ENCODE results near the gene SEZ6L. TPM values are rescaled to one million over a fixed set of nuclear protein-coding genes. Genes with fewer than 3 reads are reported as not detected.

The SEZ6L gene
- total RNA-seq, 1 experiment from 2014 or later, result not detected

DNA sequence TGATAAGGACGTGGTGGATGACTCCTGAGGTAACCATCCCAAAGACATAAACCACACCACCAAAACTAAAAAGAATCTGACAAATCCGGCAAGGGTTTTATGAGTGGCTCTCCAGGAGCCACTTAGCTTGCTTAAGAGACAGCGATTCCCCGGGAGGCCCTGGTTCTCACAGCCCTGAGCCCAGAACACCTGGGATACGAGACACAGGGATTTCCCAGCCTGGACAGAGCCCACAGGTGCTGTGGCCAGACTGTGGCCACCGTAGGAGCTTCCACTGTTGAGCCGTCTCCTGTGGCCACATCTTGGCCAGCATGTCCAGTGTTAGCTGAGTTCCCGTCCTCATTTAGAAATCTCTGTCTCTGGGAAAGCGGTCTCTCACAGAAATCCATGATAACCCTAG lies 188.6 kb downstream of the SEZ6L start:
- in situ Hi-C loops (cut with HindIII; ENCODE audit: low sequenced_read_pairs), result no loop called here
- DNase-seq (ENCODE audit: low spot score), result no peak

- in situ Hi-C loops (cut with HindIII; ENCODE audit: low sequenced_read_pairs), result no loop called here
- no peak for DNase-seq (ENCODE audit: low spot score)
These were observed 189.9 kb downstream of the SEZ6L start for GRCh38 chr22:26359156-26359555.

GRCh38 chr22:26360169-26360885 lies 191.1 kb downstream of the SEZ6L start:
- in situ Hi-C loops (cut with HindIII; ENCODE audit: low sequenced_read_pairs), result no loop called here
- peak; percentile 83 for DNase-seq (ENCODE audit: low spot score)

GRCh38 chr22:26362471-26362870 lies 193.2 kb downstream of the SEZ6L start:
- in situ Hi-C loops (cut with HindIII; ENCODE audit: low sequenced_read_pairs), result no loop called here
- DNase-seq (ENCODE audit: low spot score), result no peak

DNA sequence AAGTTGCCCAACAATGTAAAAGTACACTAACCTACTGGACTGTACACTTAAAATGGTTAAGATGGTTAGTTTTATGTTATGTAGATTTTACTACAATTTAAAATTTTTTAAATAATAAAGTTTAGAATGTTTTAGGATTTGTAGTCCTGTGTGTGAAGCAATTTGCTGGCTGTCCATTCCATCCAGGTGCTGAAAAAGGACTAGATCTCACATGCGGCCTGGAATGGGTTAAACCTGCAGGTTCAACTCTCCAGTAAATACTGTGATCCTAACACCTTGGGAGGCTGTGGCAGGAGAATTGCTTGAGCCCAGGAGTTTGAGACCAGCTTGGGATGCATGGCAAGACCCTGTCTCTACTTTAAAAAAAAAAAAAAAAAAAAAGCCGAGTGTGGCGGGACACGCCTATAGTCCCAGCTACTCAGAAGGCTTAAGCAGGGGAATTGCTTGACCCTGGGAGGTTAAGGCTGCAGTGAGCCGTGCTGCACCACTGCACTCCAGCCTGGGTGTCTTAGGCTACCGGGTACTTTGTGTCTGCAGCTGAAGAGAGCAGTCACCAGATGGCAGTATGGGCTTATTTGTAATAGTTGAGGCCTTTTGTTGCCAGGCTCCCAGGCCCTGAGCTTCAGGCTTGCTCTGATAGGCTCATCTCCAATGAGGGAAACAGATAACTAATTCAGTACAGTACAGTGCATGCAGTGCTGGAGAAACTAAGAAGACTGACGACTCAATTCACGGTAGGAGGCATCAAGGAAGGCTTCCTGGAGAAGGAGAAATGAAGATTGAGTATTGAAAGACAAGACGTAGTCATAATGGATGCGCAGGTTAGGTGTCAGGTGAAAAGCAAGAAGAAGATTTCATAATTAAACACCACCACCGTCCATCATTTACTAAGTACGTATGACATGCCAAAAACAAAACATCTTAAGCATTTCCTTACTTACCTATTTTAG lies 195.1 kb downstream of the SEZ6L start:
- DNase-seq (ENCODE audit: low spot score), result peak; percentile 76
- in situ Hi-C loops (cut with HindIII; ENCODE audit: low sequenced_read_pairs), result no loop called here

GRCh38 chr22:26367402-26368245 lies 198.4 kb downstream of the SEZ6L start:
- DNase-seq (ENCODE audit: low spot score), result peak; percentile 51
- in situ Hi-C loops (cut with HindIII; ENCODE audit: low sequenced_read_pairs), result no loop called here

GRCh38 chr22:26372890-26373289 lies 203.6 kb downstream of the SEZ6L start:
- in situ Hi-C loops (cut with HindIII; ENCODE audit: low sequenced_read_pairs), result no loop called here
- no peak for DNase-seq (ENCODE audit: low spot score)

- in situ Hi-C loops (cut with HindIII; ENCODE audit: low sequenced_read_pairs), result no loop called here
- no peak for DNase-seq (ENCODE audit: low spot score)
These were observed 205.2 kb downstream of the SEZ6L start for GRCh38 chr22:26374391-26375026.

GRCh38 chr22:26377170-26377830 lies 208.0 kb downstream of the SEZ6L start:
- DNase-seq (ENCODE audit: low spot score), result no peak
- in situ Hi-C loops (cut with HindIII; ENCODE audit: low sequenced_read_pairs), result no loop called here

- DNase-seq (ENCODE audit: low spot score), result no peak
- in situ Hi-C loops (cut with HindIII; ENCODE audit: low sequenced_read_pairs), result no loop called here
These were observed 211.0 kb downstream of the SEZ6L start for GRCh38 chr22:26380072-26380830.

- no peak for DNase-seq (ENCODE audit: low spot score)
- in situ Hi-C loops (cut with HindIII; ENCODE audit: low sequenced_read_pairs), result no loop called here
These were observed 213.5 kb downstream of the SEZ6L start for GRCh38 chr22:26382782-26383181.

GRCh38 chr22:26383968-26384556 lies 214.8 kb downstream of the SEZ6L start:
- no peak for DNase-seq (ENCODE audit: low spot score)
- in situ Hi-C loops (cut with HindIII; ENCODE audit: low sequenced_read_pairs), result no loop called here

- in situ Hi-C loops (cut with HindIII; ENCODE audit: low sequenced_read_pairs), result no loop called here
- DNase-seq (ENCODE audit: low spot score), result no peak
These were observed 215.9 kb downstream of the SEZ6L start for GRCh38 chr22:26385164-26385563.

DNA sequence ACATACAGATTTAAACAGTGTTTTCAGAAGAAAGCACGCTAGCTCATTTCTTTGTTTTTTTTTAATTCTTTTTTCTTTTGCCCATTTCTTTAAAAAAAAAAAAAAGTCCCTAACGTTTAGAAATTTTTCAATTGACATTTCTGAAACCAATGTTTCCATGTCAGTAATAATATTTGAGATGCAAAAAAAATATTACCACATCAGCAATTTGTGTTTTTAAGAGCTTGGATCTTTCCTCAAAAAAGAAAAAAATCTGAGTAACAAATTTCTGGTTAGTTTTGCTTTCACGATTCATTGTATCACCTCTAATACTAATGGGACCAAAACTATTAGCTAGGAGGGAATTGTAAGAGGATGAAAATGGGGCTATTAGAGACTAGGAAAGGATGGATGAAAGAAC lies 219.9 kb downstream of the SEZ6L start:
- no peak for DNase-seq (ENCODE audit: low spot score)
- in situ Hi-C loops (cut with HindIII; ENCODE audit: low sequenced_read_pairs), result no loop called here

DNA sequence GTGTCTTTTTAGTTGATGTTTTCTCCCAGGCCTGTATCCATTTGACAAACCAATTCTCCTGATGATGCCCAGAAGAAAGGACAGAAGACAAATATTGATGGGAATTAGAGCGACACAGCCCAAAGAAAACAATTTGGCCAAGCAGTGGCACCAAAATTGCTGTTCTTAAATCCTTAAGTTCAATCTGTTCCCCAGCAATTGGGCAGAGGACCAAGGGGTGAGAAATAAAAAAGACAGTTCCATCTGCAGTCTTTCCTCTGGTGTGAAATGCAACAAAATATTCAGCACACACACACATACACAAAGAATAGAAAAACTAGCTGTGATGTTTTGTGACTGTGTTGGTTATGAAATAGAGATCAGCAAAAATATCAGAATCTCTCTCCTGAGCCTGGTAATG lies 221.8 kb downstream of the SEZ6L start:
- in situ Hi-C loops (cut with HindIII; ENCODE audit: low sequenced_read_pairs), result no loop called here
- no peak for DNase-seq (ENCODE audit: low spot score)

DNA sequence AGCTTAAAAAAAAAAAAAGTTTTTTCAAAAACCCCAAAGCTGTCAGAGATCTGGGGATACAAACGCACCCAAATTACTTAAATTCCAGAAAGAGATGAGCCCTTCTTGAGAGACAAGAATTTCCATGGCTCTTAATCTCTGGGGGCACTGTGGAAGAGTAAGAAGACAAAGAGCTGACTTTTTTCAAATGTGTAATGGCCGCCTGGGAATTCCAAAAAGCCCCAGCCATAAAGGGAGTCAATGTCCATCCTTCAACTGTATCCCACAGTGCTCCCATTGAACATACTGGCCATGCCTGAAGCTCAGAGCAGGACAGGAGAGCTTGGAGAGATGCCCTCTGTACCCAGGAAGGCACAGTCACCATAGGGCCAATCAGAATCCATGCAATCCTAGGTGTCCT lies 222.4 kb downstream of the SEZ6L start:
- no peak for DNase-seq (ENCODE audit: low spot score)
- in situ Hi-C loops (cut with HindIII; ENCODE audit: low sequenced_read_pairs), result no loop called here

DNA sequence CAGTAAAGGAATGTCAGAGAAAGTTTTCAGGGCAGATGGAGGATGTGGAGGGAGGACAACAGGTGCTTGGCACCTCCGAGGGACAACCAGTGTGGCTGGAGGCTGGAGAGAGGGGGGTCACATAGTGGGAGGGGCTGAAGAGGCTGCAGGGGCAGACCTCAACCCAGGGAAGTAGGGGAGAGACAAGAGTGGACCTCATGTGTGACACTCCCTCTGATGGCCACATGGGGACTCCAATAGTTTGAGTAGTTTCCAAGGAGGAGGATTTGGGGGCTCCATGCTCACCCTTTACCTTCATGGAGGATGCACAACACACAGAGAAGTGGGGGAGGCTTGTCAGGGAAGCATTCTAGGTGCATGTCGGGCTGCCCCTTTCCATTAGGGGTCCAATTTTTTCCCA lies 224.7 kb downstream of the SEZ6L start:
- in situ Hi-C loops (cut with HindIII; ENCODE audit: low sequenced_read_pairs), result no loop called here
- no peak for DNase-seq (ENCODE audit: low spot score)

- in situ Hi-C loops (cut with HindIII; ENCODE audit: low sequenced_read_pairs), result no loop called here
- no peak for DNase-seq (ENCODE audit: low spot score)
These were observed 225.5 kb downstream of the SEZ6L start for GRCh38 chr22:26394777-26395176.

Data from G401 (cell line).